Lung (tissue), 12 donors: Measurements from ENCODE around the gene LMAN2. TPM values are rescaled to one million over a fixed set of nuclear protein-coding genes. Genes with fewer than 3 reads are reported as not detected.
A peak's percentile ranks its signal among the peaks of the same experiment; 100 is the strongest.

ENCODE experiments used
- ATAC-seq: fragments of 200-7000 bp; cut with Tn5 transposase; one replicate; pipeline ENCODE4 v1.9.1; 2020; ENCODE audit warnings: moderate number of reproducible peaks; ENCODE audit not compliant: insufficient read depth, low FRiP score
- DNase-seq, 3 donors: peaks; one replicate each; pipeline ENCODE4 v3.0.0-alpha.2; 2013 to 2017
- H3K27ac ChIP-seq, 2 donors: one replicate each; pipeline ENCODE4 v1.5.1; 2013; ENCODE audit warnings: mild to moderate bottlenecking in 2 of 2, moderate library complexity in 2 of 2, control low read depth in 1 of 2, inconsistent platforms in 1 of 2, low read depth in 1 of 2, low read length in 1 of 2
- H3K27me3 ChIP-seq, 3 donors: one replicate each; pipeline ENCODE4 v1.5.1; 2013; ENCODE audit warnings: low read length in 2 of 3; ENCODE audit not compliant: control insufficient read depth in 3 of 3, insufficient read depth in 3 of 3
- H3K36me3 ChIP-seq, 4 donors: one replicate each; pipeline ENCODE4 v1.5.1; 2013; ENCODE audit warnings: low read length in 4 of 4, mild to moderate bottlenecking in 1 of 4, moderate library complexity in 1 of 4; ENCODE audit not compliant: control insufficient read depth in 4 of 4, insufficient read depth in 4 of 4
- H3K4me1 ChIP-seq, 5 donors: one replicate each; pipeline ENCODE4 v1.5.1; 2013; ENCODE audit warnings: low read length in 5 of 5, mild to moderate bottlenecking in 2 of 5, moderate library complexity in 1 of 5; ENCODE audit not compliant: control insufficient read depth in 5 of 5, insufficient read depth in 5 of 5
- H3K4me3 ChIP-seq: one replicate; pipeline ENCODE4 v1.5.1; 2013; ENCODE audit warnings: mild to moderate bottlenecking, control low read depth, moderate library complexity
- H3K9ac ChIP-seq, 2 donors: one replicate each; pipeline ENCODE4 v1.5.1; 2013; ENCODE audit warnings: low read length in 2 of 2, control low read depth in 1 of 2; ENCODE audit not compliant: insufficient read depth in 1 of 2
- H3K9me3 ChIP-seq, 4 donors: one replicate each; pipeline ENCODE4 v1.5.1; 2013; ENCODE audit warnings: low read length in 3 of 4, mild to moderate bottlenecking in 1 of 4, moderate library complexity in 1 of 4; ENCODE audit not compliant: control insufficient read depth in 4 of 4, insufficient read depth in 3 of 4
- CTCF ChIP-seq: IDR thresholded peaks from 2 replicates; pipeline ENCODE4 v1.5.1; 2012; ENCODE audit warnings: mild to moderate bottlenecking; ENCODE audit errors: control extremely low read depth, extremely low read depth
- WGBS, 2 donors: extraction: QIAGEN DNeasy Blood & Tissue Kit; methylation state at CpG; one replicate each; pipeline ENCODE4 v1.1.7; 2013; 5-methylcytosine and 5-hydroxymethylcytosine counted together
- polyA plus RNA-seq, 2 donors: library from polyadenylated mRNA; stranded (reverse); fragments of 200-250 nt; gene quantifications; one replicate each; pipeline ENCODE4 v1.2.1, GENCODE V29; 2013
- total RNA-seq, 2 donors: library from RNA; depleted of rRNA in 1 of 2; stranded (reverse); fragments of >200 nt in 1 of 2; gene quantifications; one replicate each; pipeline ENCODE4 v1.2.1, GENCODE V29; 2014 to 2021
- donor health status: control.
- donor health status: control.
- donor health status: Bipolar disorder and iron deficiency.
- donor health status: healthy.
- donor health status: DM: yes; HTN: yes; CAD: no.

Gene LMAN2
- total and polyA plus RNA-seq, 4 donors, result 101 to 316 (median 181) TPM

GRCh38 chr5:177339107-177339638, 12.3 kb downstream of the LMAN2 start:
- no peaks in the 10 kb centered on the region for H3K9me3 ChIP-seq
- no peak overlapping the region for H3K4me3 ChIP-seq
- ATAC-seq (no peak), DNase-seq (no peak)
- peak overlapping the region in 1 of 2 donors; percentile 34 for H3K27ac ChIP-seq
- 44 to 66% methylated on average over 11 of the region's 11 CpGs for WGBS, 2 donors
- no peak for TF ChIP-seq CTCF
- peaks cover 12 to 53% (median 26%) of the 10 kb centered on the region in 4 donors for H3K36me3 ChIP-seq
- no peaks in the 10 kb centered on the region for H3K4me1 ChIP-seq
- no peaks in the 10 kb centered on the region for H3K27me3 ChIP-seq
- no peak overlapping the region for H3K9ac ChIP-seq

- no peaks in the 10 kb centered on the region for H3K4me1 ChIP-seq
- H3K9ac ChIP-seq, result no peak overlapping the region
- TF ChIP-seq CTCF, result no peak
- H3K27ac ChIP-seq, result peak overlapping the region in 1 of 2 donors; percentile 37
- no peaks in the 10 kb centered on the region for H3K27me3 ChIP-seq
- H3K4me3 ChIP-seq, result no peak overlapping the region
- ATAC-seq (no peak), DNase-seq (no peak)
- WGBS, 2 donors, result 89 to 90% methylated on average over 22 of the region's 22 CpGs
- H3K36me3 ChIP-seq, result peaks cover 15 to 55% (median 31%) of the 10 kb centered on the region in 4 donors
- no peaks in the 10 kb centered on the region for H3K9me3 ChIP-seq
These were observed 13.0 kb downstream of the LMAN2 start for GRCh38 chr5:177338251-177339106.

- no peaks in the 10 kb centered on the region for H3K4me1 ChIP-seq
- no peaks in the 10 kb centered on the region for H3K27me3 ChIP-seq
- H3K4me3 ChIP-seq, result no peak overlapping the region
- TF ChIP-seq CTCF, result no peak
- H3K27ac ChIP-seq, result no peak overlapping the region
- WGBS, 2 donors, result 91 to 94% methylated on average over 36 of the region's 36 CpGs
- H3K9me3 ChIP-seq, result no peaks in the 10 kb centered on the region
- peaks cover 13 to 71% (median 35%) of the 10 kb centered on the region in 4 donors for H3K36me3 ChIP-seq
- ATAC-seq (no peak), DNase-seq (no peak)
- H3K9ac ChIP-seq, result no peak overlapping the region
These were observed 14.6 kb downstream of the LMAN2 start for GRCh38 chr5:177336603-177337494.
